Umbilical cord (tissue), 2 donors: ENCODE data around the gene ACADSB. TPM values are rescaled to one million over a fixed set of nuclear protein-coding genes. Genes with fewer than 3 reads are reported as not detected.

Experiments used
- DNase-seq: peaks from one replicate; pipeline ENCODE4 v3.0.0-alpha.2; 2015; ENCODE audit warnings: low spot score
- total RNA-seq: library from RNA; depleted of rRNA; stranded (reverse); fragments of >200 nt; gene quantifications from one replicate; pipeline ENCODE4 v1.2.3, GENCODE V29; 2014; ENCODE audit warnings: low replicate concordance; ENCODE audit not compliant: insufficient read depth

Gene ACADSB
- total RNA-seq, 1 donor from 2014 or later, result 10.6 TPM

DNA sequence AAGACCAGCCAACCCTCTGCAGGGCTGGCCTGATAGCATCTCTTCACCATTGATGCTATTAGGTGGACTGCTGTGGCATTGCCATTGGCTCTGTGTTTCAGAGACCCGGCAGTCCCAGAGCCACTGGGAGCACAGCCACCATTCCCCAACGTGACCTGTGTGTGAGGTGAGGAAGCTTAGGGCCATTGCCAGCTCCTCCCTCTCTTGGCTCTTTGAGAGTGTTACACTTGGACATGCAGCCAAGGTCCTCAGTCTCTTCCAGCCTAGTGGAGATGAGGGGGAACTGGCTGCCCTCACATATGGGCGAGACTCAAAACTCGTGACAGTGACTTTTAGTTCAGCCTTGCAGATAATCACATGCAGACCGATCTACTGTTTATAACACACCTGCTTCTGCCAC is 87.6 kb downstream of the ACADSB start:
- no peak for DNase-seq

DNA sequence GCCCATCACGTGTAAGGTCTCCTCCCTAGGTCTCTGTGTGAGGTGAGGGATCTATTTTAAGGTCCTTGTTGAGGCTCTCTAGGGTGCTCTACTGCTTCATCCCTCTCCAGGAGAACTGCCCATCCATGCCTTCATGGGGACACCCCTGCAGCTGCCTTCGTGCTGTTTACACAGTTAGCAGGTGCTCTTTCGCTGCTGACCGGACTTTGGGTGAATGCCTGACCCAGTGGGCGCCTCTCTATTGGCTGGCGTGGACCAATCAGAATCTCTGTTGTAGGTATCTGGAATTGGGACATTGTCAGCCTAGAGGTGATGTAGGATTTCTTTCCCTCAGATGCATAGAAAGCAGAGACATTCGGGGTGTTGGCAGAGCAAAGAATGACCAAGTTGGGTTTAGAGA is 88.2 kb downstream of the ACADSB start:
- DNase-seq, result no peak

DNA sequence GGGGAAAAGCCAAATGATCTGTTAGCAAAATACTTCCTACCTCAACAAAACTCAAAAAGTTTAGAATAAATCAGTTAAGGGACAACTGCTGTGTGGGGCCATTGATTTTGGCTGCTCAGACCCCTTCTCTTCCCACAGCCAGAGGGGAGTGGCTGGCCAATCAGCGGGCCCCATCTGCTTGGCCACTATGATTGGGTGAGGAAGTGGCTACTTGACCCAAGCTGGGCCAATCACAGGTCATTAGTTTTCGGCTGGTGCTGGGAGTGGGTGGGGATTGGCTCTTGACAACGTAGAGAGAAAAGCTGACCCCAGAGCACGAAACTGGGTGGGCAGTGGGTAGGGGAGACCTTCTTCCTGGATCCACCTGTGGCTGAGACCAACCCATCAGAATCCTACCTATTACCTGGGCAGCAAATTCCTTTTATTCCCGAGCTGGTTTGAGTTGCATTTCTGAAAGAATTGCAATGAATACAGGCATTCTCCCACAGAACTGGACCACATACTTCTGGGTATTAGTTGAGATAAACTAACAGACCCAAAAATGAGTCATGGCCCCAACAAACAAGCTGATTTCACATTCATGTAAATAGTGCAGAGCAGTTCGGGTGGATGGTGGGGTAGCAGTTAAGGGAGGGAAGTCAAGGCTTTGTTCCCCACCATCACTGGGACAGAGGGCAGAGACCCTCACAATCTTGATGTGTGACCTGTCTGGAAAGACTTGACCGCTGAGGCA is 91.4 kb downstream of the ACADSB start:
- DNase-seq, result no peak

DNA sequence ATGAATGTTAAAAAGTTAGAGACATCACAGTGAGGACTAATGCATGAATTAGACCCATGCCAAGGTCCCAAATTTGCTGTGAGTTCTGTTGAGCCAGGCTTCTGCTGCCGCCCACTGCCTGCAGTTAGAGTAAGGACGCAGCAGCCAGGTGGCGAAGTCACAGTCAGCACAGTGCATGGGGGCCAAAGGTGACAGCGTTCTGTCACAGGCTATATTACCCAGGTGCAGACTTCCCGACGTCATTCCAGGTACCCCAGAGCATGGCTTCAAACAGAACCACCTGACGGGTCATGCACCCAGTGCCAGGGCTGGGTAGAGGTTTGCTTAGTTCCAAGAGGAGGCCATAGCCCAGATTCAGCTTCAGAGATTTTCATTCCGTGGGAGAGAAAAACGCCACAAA is 93.1 kb downstream of the ACADSB start:
- no peak for DNase-seq

DNA sequence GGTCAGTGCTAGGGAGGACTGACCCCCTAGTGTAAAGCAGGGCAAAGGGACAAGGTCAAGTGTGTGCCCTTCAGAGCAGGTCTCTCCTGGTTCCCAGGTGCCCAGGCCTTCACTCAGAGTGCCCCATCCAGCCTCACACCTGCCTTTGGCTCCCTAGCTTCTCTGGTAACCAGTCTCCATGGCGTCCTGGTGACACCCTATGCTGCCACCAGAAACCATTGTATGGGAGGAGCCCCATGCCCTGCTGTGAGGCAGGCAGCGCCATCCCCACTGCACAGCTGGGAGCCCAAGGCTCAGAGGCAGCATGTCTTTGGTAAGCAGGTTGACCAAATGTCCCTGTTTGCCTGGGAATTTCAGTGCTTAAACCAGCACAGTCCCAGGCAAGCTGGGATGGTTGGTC is 93.9 kb downstream of the ACADSB start:
- no peak for DNase-seq

DNA sequence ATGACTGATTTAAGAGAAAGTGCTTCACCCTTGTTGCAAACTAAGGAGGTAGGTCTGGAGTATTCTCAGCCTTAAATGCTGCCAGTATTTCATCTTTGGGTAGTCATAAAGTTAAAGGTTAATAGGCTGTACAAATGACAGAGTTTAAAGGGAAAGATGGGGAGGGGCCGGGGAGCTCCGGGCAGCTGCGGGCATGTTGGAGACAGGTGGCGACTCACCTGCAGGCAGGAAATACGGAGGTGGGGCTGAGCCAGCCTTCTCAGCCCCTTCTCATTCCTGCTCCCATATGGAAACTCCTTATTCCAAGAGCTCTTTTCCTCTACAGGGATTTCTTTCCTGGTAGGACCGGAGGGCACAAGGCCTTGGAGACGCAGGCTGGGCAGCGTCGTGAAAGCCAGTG is 95.1 kb downstream of the ACADSB start:
- no peak for DNase-seq

Other genes starting within 250 kb of the ACADSB start
- gene CUZD1, start 163.1 kb upstream of the ACADSB start, total RNA-seq, result not detected
- gene FAM24B, start 129.4 kb upstream of the ACADSB start, total RNA-seq, result not detected
- not detected for gene FAM24A, start 98.4 kb upstream of the ACADSB start, total RNA-seq
- 33.5 TPM for gene C10orf88, start 54.8 kb upstream of the ACADSB start, total RNA-seq
- 2.9 TPM for gene PSTK, start 28.6 kb upstream of the ACADSB start, total RNA-seq
- 5.3 TPM for gene IKZF5, start 211 bp upstream of the ACADSB start, total RNA-seq
- gene HMX3, start 127.0 kb downstream of the ACADSB start, total RNA-seq, result 2.6 TPM
- not detected for gene HMX2, start 139.1 kb downstream of the ACADSB start, total RNA-seq
- 25.0 TPM for gene BUB3, start 145.4 kb downstream of the ACADSB start, total RNA-seq